Measurements from ENCODE around the gene KLF2.

GRCh38 chr19:16308081-16308480, 16.5 kb upstream of the KLF2 start:
- TF ChIP-seq EZH2 (IDR thresholded peaks at IDR 0.05; ENCODE audit: borderline replicate concordance, insufficient read depth, low read depth, low read length, poor library complexity, severe bottlenecking) (no peak), CTCF (IDR thresholded peaks at IDR 0.05) (no peak)

Data from B cell (primary cell).